HL-60 (cell line): Measurements from ENCODE around the gene WDR37.

Experiments
- GABPA ChIP-seq: IDR thresholded peaks from 2 replicates; pipeline ENCODE4 v1.6.1; 2012; ENCODE audit warnings: low read depth
- POLR2AphosphoS5 ChIP-seq: IDR thresholded peaks from 2 replicates; pipeline ENCODE4 v1.6.1; 2012; ENCODE audit warnings: low read depth
- SPI1 ChIP-seq: IDR thresholded peaks from 2 replicates; pipeline ENCODE4 v1.6.1; 2012; ENCODE audit warnings: low read depth, mild to moderate bottlenecking, borderline replicate concordance
- TF ChIP-seq, protein P1 (sequence below): IDR thresholded peaks from one replicate; pipeline ENCODE4 v1.5.1; 2011; ENCODE audit warnings: low read length, control low read depth, inconsistent platforms; ENCODE audit not compliant: insufficient read depth
- TF ChIP-seq, protein P2 (sequence below): IDR thresholded peaks from 2 replicates; pipeline ENCODE4 v1.6.1; 2012; ENCODE audit warnings: low read depth; ENCODE audit not compliant: insufficient replicate concordance

DNA sequence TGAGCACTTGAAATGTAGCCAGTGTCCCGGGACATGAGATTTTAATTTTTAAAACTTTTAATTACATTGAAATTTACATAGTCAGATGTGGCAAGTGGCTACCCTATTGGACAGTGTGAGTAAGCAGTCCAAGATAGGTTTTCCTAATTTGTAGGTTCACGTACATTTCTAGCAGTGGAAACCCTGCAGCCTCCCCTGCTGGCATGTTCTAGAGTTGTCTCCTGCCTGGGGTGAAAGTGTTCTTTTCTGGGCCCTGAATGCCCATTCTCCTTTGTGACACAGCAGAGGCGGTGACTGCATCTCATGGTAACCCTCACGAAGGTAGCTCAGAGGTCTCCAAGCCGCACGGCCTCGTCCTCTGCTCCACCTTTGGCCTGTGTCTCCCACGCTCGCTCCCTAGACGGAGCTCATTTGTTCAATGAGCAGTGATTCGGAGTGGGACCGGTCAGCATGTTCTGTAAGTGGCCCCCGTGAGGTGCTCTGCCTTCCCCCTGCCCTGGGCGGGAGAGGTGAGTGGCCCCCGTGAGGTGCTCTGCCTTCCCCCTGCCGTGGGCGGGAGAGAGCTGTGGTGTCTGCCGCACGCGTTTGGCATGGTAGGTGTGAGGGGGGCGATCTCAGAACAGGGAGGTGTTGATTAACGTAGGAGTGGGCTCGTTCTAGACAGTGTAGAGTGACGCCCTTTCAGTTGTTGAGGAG is 18.0 kb downstream of the WDR37 start:
- TF ChIP-seq, protein P1, sequence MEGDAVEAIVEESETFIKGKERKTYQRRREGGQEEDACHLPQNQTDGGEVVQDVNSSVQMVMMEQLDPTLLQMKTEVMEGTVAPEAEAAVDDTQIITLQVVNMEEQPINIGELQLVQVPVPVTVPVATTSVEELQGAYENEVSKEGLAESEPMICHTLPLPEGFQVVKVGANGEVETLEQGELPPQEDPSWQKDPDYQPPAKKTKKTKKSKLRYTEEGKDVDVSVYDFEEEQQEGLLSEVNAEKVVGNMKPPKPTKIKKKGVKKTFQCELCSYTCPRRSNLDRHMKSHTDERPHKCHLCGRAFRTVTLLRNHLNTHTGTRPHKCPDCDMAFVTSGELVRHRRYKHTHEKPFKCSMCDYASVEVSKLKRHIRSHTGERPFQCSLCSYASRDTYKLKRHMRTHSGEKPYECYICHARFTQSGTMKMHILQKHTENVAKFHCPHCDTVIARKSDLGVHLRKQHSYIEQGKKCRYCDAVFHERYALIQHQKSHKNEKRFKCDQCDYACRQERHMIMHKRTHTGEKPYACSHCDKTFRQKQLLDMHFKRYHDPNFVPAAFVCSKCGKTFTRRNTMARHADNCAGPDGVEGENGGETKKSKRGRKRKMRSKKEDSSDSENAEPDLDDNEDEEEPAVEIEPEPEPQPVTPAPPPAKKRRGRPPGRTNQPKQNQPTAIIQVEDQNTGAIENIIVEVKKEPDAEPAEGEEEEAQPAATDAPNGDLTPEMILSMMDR = no peak
- no peak for TF ChIP-seq POLR2AphosphoS5
- TF ChIP-seq, protein P2, sequence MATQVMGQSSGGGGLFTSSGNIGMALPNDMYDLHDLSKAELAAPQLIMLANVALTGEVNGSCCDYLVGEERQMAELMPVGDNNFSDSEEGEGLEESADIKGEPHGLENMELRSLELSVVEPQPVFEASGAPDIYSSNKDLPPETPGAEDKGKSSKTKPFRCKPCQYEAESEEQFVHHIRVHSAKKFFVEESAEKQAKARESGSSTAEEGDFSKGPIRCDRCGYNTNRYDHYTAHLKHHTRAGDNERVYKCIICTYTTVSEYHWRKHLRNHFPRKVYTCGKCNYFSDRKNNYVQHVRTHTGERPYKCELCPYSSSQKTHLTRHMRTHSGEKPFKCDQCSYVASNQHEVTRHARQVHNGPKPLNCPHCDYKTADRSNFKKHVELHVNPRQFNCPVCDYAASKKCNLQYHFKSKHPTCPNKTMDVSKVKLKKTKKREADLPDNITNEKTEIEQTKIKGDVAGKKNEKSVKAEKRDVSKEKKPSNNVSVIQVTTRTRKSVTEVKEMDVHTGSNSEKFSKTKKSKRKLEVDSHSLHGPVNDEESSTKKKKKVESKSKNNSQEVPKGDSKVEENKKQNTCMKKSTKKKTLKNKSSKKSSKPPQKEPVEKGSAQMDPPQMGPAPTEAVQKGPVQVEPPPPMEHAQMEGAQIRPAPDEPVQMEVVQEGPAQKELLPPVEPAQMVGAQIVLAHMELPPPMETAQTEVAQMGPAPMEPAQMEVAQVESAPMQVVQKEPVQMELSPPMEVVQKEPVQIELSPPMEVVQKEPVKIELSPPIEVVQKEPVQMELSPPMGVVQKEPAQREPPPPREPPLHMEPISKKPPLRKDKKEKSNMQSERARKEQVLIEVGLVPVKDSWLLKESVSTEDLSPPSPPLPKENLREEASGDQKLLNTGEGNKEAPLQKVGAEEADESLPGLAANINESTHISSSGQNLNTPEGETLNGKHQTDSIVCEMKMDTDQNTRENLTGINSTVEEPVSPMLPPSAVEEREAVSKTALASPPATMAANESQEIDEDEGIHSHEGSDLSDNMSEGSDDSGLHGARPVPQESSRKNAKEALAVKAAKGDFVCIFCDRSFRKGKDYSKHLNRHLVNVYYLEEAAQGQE = no peak
- TF ChIP-seq GABPA = no peak
- no peak for TF ChIP-seq SPI1
